ENCODE measurements around the gene QSOX2.

QSOX2 gene

GRCh38 chr9:136170006-136170901, 75.4 kb downstream of the QSOX2 start:
- DNase-seq (ENCODE audit: low read depth): no peak
- TF ChIP-seq, protein P1, sequence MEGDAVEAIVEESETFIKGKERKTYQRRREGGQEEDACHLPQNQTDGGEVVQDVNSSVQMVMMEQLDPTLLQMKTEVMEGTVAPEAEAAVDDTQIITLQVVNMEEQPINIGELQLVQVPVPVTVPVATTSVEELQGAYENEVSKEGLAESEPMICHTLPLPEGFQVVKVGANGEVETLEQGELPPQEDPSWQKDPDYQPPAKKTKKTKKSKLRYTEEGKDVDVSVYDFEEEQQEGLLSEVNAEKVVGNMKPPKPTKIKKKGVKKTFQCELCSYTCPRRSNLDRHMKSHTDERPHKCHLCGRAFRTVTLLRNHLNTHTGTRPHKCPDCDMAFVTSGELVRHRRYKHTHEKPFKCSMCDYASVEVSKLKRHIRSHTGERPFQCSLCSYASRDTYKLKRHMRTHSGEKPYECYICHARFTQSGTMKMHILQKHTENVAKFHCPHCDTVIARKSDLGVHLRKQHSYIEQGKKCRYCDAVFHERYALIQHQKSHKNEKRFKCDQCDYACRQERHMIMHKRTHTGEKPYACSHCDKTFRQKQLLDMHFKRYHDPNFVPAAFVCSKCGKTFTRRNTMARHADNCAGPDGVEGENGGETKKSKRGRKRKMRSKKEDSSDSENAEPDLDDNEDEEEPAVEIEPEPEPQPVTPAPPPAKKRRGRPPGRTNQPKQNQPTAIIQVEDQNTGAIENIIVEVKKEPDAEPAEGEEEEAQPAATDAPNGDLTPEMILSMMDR (conservative IDR thresholded peaks at IDR 0.05; ENCODE audit: low read length): peak; percentile 61
- no peak overlapping the region for H3K4me3 ChIP-seq (ENCODE audit: low read length)

DNA sequence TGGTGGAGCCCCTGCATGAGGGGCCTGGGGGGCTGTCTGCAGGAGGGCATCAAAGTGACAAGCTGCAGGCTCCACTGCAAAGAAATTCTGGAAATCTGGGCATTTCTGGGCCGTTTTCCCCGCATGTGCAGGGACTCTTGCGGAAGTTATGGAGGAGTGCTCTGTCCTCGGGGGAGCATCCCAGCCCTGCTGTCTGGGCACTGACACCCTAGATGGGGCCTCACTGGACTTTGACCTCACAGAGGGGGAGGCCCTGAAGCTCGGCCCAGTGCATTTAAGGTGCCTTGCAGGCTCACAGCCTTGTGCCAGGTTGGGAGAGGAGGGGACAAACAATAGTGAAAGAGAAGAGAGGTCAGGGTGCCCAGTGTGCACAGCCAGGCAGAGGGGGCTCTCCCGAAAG, 76.1 kb downstream of the QSOX2 start:
- H3K4me3 ChIP-seq (ENCODE audit: low read length): no peak overlapping the region
- no peak for DNase-seq (ENCODE audit: low read depth)
- TF ChIP-seq, protein P1 (conservative IDR thresholded peaks at IDR 0.05; ENCODE audit: low read length): no peak

- TF ChIP-seq, protein P1 (conservative IDR thresholded peaks at IDR 0.05; ENCODE audit: low read length): no peak
- no peak for DNase-seq (ENCODE audit: low read depth)
- no peak overlapping the region for H3K4me3 ChIP-seq (ENCODE audit: low read length)
Measured at GRCh38 chr9:136163248-136163850, 82.3 kb downstream of the QSOX2 start.

DNA sequence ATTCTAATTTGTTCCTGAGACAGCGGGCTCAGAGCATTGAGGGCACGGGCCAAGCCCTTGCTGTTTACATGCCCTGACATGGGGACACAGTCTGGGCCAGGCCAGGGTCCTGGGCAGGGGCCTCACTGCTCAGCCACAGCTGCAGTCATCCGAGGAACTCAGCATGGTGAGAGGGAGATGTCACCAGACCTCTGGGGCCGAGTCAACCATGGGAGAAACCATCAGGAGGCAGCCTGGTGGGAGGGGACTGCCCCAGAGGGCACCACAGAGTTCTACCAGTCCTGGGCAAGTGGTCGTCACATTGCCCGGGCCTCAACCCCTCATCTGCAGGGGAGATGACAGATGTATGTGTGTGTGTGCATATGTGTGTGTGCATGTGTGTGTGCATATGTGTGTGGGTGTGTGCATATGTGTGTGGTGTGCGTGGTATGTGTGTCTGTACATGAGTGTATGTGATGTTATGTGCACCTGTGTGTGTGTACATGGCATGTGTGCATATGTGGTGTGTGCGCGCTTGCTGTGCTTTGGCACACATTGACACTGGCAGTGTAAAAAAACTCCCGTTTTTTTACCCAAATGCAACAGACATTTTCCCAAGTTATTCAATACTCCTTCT, 84.5 kb downstream of the QSOX2 start:
- TF ChIP-seq, protein P1 (conservative IDR thresholded peaks at IDR 0.05; ENCODE audit: low read length): no peak
- H3K4me3 ChIP-seq (ENCODE audit: low read length): no peak overlapping the region
- DNase-seq (ENCODE audit: low read depth): no peak

DNA sequence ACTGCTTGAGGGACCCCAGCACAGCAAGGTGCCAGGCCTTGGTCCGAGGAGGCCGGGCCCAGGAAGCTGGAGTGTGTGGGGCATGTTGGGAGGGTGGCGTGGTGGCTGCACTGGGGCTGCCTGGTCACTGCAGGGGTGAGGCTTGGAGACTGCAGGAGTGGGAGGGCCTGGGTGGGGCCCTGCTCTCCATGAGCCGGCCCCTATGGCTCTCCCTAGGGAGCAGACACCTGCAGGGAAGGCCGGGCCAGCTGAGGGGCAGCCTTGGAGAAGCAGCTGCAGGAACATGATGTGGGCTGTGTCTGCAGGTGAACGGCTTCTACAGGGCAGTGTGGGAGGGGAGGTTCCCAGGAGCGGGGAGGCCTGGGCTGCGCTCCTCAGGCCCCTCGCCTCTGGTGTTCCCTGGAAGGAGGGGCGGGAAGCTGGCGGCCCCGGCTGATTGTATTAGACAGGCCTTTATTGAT, 85.2 kb downstream of the QSOX2 start:
- no peak for DNase-seq (ENCODE audit: low read depth)
- H3K4me3 ChIP-seq (ENCODE audit: low read length): no peak overlapping the region
- TF ChIP-seq, protein P1 (conservative IDR thresholded peaks at IDR 0.05; ENCODE audit: low read length): no peak

- DNase-seq (ENCODE audit: low read depth): no peak
- TF ChIP-seq, protein P1 (conservative IDR thresholded peaks at IDR 0.05; ENCODE audit: low read length): no peak
- no peak overlapping the region for H3K4me3 ChIP-seq (ENCODE audit: low read length)
Measured at GRCh38 chr9:136159851-136160250, 85.8 kb downstream of the QSOX2 start.
